A673 (cell line): ENCODE results near the gene OR5B12.

Source experiments
- CTCF ChIP-seq: fragments of 300-800, 200-600 bp; sonication (generic); conservative IDR thresholded peaks from 2 replicates; pipeline ENCODE4 v1.5.1; 2017; ENCODE audit warnings: low read depth, mild to moderate bottlenecking, antibody characterized with exemption, low read length, moderate library complexity, mixed read lengths
- EZH2 ChIP-seq: fragments of 200-600 bp; sonication (generic); IDR thresholded peaks from 2 replicates; pipeline ENCODE4 v1.6.1; 2017; ENCODE audit warnings: borderline replicate concordance, low read depth, mild to moderate bottlenecking, mixed read lengths, antibody characterized with exemption, low read length; ENCODE audit not compliant: poor library complexity, severe bottlenecking

- TF ChIP-seq EZH2, result no peak
- TF ChIP-seq CTCF, result no peak
Measured at GRCh38 chr11:58395581-58395980, 46.5 kb downstream of the OR5B12 start.
